ENCODE results near the gene SEMA5A. TPM values are rescaled to one million over a fixed set of nuclear protein-coding genes. Genes with fewer than 3 reads are reported as not detected.

SEMA5A gene
- total RNA-seq, 1 experiment from 2014 or later = 34.3 TPM

DNA sequence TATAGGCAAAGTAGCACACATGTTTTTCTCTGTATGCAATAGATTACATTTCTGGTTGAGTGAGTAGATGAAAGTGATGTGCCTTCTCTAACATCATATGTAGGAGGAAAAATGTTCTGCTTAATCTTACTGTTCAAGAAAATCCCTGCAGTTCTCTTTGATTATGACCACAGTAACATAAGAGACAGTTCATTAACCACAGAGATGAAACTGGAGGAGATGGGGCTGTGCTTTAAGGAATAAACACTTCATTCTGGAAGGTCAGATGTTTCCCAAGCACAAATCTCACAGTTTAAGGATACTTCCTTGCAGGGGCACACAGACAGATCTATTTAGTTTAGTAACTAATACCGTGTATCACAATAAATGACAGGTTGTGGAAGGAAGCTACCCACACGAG lies 150.2 kb downstream of the SEMA5A start:
- no peak overlapping the region for H3K4me3 ChIP-seq (ENCODE audit: low read depth, low read length)
- H3K9me3 ChIP-seq = no peaks in the 10 kb centered on the region; the same call in 1 of the 2 replicates
- H3K27me3 ChIP-seq (replicated peaks; ENCODE audit: control insufficient read depth, insufficient read depth, low read length) = no peaks in the 10 kb centered on the region
- intact Hi-C loops (cut with micrococcal nuclease; ENCODE audit: unreplicated experiment) = no loop called here
- ChIA-PET POLR2A (no interaction called here), CTCF (no interaction called here)
- no peak overlapping the region for H3K27ac Mint-ChIP-seq (ENCODE audit: unreplicated experiment)
- H3K9me3 Mint-ChIP-seq (ENCODE audit: unreplicated experiment) = no peaks in the 10 kb centered on the region
- no peak for DNase-seq
- H3K4me1 Mint-ChIP-seq (ENCODE audit: low read depth, unreplicated experiment) = no peaks in the 10 kb centered on the region
- H3K4me3 Mint-ChIP-seq (ENCODE audit: unreplicated experiment) = no peak overlapping the region
- TF ChIP-seq, protein P1, sequence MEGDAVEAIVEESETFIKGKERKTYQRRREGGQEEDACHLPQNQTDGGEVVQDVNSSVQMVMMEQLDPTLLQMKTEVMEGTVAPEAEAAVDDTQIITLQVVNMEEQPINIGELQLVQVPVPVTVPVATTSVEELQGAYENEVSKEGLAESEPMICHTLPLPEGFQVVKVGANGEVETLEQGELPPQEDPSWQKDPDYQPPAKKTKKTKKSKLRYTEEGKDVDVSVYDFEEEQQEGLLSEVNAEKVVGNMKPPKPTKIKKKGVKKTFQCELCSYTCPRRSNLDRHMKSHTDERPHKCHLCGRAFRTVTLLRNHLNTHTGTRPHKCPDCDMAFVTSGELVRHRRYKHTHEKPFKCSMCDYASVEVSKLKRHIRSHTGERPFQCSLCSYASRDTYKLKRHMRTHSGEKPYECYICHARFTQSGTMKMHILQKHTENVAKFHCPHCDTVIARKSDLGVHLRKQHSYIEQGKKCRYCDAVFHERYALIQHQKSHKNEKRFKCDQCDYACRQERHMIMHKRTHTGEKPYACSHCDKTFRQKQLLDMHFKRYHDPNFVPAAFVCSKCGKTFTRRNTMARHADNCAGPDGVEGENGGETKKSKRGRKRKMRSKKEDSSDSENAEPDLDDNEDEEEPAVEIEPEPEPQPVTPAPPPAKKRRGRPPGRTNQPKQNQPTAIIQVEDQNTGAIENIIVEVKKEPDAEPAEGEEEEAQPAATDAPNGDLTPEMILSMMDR (IDR thresholded peaks at IDR 0.05; ENCODE audit: insufficient read depth in 1 of 2, low read depth in 1 of 2, low read length in 1 of 2, severe bottlenecking in 1 of 2, unreplicated experiment in 1 of 2) = no peak
- no peaks in the 10 kb centered on the region for H3K36me3 Mint-ChIP-seq (ENCODE audit: insufficient read depth, unreplicated experiment)
- BruUV-seq (replicated peaks) = no TSS peak
- no peaks in the 10 kb centered on the region for H3K4me1 ChIP-seq
- H3K27me3 Mint-ChIP-seq (ENCODE audit: insufficient read depth, unreplicated experiment) = no peaks in the 10 kb centered on the region
- H3K36me3 ChIP-seq (ENCODE audit: control insufficient read depth, insufficient read depth, low read length) = no peaks in the 10 kb centered on the region

DNA sequence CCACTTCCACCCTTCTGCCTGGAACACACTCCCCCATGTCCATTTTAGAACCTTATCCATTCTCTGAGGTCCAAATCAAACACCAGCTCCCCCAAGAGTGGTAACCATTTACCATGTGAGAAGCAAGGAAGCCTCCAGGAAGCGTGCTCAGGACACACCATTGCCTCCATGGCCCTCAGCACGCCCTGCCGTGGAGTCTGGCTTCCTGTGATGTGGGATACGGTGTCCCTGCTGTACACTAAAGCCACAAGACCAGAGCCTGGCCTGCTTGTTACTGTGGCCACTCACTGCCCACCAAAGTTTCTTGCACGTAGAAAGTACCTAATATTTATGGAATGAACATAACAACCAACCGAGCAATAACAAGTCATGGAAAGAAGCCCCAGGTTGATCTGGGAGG lies 151.7 kb downstream of the SEMA5A start:
- no peaks in the 10 kb centered on the region for H3K27me3 Mint-ChIP-seq (ENCODE audit: insufficient read depth, unreplicated experiment)
- ChIA-PET CTCF (no interaction called here), POLR2A (interaction anchor here (0.5 kb wide), 1 partner anchor 1381 kb away, joined by 3 read pairs; no protein-coding TSS in a partner anchor)
- no peaks in the 10 kb centered on the region for H3K36me3 ChIP-seq (ENCODE audit: control insufficient read depth, insufficient read depth, low read length)
- intact Hi-C loops (cut with micrococcal nuclease; ENCODE audit: unreplicated experiment) = no loop called here
- BruUV-seq (replicated peaks) = no TSS peak
- H3K27ac Mint-ChIP-seq (ENCODE audit: unreplicated experiment) = no peak overlapping the region
- TF ChIP-seq, protein P1 (IDR thresholded peaks at IDR 0.05; ENCODE audit: insufficient read depth in 1 of 2, low read depth in 1 of 2, low read length in 1 of 2, severe bottlenecking in 1 of 2, unreplicated experiment in 1 of 2) = no peak
- no peaks in the 10 kb centered on the region for H3K36me3 Mint-ChIP-seq (ENCODE audit: insufficient read depth, unreplicated experiment)
- no peaks in the 10 kb centered on the region for H3K9me3 ChIP-seq
- H3K27me3 ChIP-seq (replicated peaks; ENCODE audit: control insufficient read depth, insufficient read depth, low read length) = no peaks in the 10 kb centered on the region
- no peaks in the 10 kb centered on the region for H3K4me1 Mint-ChIP-seq (ENCODE audit: low read depth, unreplicated experiment)
- no peak overlapping the region for H3K4me3 Mint-ChIP-seq (ENCODE audit: unreplicated experiment)
- H3K9me3 Mint-ChIP-seq (ENCODE audit: unreplicated experiment) = no peaks in the 10 kb centered on the region
- H3K4me1 ChIP-seq = no peaks in the 10 kb centered on the region
- DNase-seq = no peak
- H3K4me3 ChIP-seq (ENCODE audit: low read depth, low read length) = no peak overlapping the region

DNA sequence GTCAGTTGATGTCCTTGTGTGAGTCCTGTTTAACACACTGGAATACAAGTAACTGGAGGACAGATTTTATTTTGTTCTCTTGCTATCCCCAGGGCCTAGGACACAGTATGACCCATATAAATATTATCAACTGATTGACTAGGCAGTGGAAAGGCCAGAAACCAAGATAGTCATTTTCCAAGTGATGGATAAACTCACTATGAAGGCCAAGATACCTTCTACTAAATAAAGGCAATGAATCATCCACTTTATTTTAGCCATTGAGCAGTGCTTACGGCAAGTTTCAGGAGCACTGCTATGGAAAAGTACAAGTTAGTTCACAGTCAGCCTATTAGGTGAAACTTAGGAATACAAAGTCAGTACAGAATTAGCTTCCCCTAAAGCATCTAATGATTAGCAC lies 153.2 kb downstream of the SEMA5A start:
- Histone ChIP-seq H3K27me3 (replicated peaks; ENCODE audit: control insufficient read depth, insufficient read depth, low read length) (no peaks in the 10 kb centered on the region), H3K36me3 (ENCODE audit: control insufficient read depth, insufficient read depth, low read length) (no peaks in the 10 kb centered on the region), H3K4me1 (no peaks in the 10 kb centered on the region), H3K4me3 (ENCODE audit: low read depth, low read length) (no peak overlapping the region), H3K9me3 (no peaks in the 10 kb centered on the region)
- ChIA-PET POLR2A (no interaction called here), CTCF (no interaction called here)
- H3K4me3 Mint-ChIP-seq (ENCODE audit: unreplicated experiment) = no peak overlapping the region
- intact Hi-C loops (cut with micrococcal nuclease; ENCODE audit: unreplicated experiment) = no loop called here
- no TSS peak for BruUV-seq (replicated peaks)
- no peaks in the 10 kb centered on the region for H3K9me3 Mint-ChIP-seq (ENCODE audit: unreplicated experiment)
- no peaks in the 10 kb centered on the region for H3K4me1 Mint-ChIP-seq (ENCODE audit: low read depth, unreplicated experiment)
- no peaks in the 10 kb centered on the region for H3K36me3 Mint-ChIP-seq (ENCODE audit: insufficient read depth, unreplicated experiment)
- TF ChIP-seq, protein P1 (IDR thresholded peaks at IDR 0.05; ENCODE audit: insufficient read depth in 1 of 2, low read depth in 1 of 2, low read length in 1 of 2, severe bottlenecking in 1 of 2, unreplicated experiment in 1 of 2) = no peak
- H3K27me3 Mint-ChIP-seq (ENCODE audit: insufficient read depth, unreplicated experiment) = no peaks in the 10 kb centered on the region
- H3K27ac Mint-ChIP-seq (ENCODE audit: unreplicated experiment) = no peak overlapping the region
- no peak for DNase-seq
